Mesodermal cell (in vitro differentiated cells): ENCODE data around the gene ARHGAP12.
A peak's percentile ranks its signal among the peaks of the same experiment; 100 is the strongest.

ENCODE experiments used
- H3K27ac ChIP-seq: 2 replicates; pipeline ENCODE4 v1.7.0; 2013; ENCODE audit warnings: mild to moderate bottlenecking, low read depth, low read length, moderate library complexity; ENCODE audit not compliant: severe bottlenecking
- H3K36me3 ChIP-seq: 2 replicates; pipeline ENCODE4 v1.7.1; 2013; ENCODE audit warnings: mild to moderate bottlenecking, low read length, moderate library complexity; ENCODE audit not compliant: control insufficient read depth, insufficient read depth
- H3K4me1 ChIP-seq: one replicate; pipeline ENCODE4 v1.7.1; 2013; ENCODE audit warnings: mild to moderate bottlenecking, low read length; ENCODE audit not compliant: insufficient read depth, control insufficient read depth, poor library complexity, severe bottlenecking
- H3K4me3 ChIP-seq: 2 replicates; pipeline ENCODE4 v1.7.0; 2013; ENCODE audit warnings: low read length, control low read depth, mild to moderate bottlenecking; ENCODE audit not compliant: insufficient read depth, poor library complexity, severe bottlenecking; ENCODE audit errors: extremely low read depth
- H3K9me3 ChIP-seq: 2 replicates; pipeline ENCODE4 v1.7.1; 2013; ENCODE audit warnings: mild to moderate bottlenecking, low read length, moderate library complexity; ENCODE audit not compliant: control insufficient read depth
- WGBS, 2 experiments: methylation state at CpG; one replicate each; pipeline ENCODE4 v1.1.5; 2013; ENCODE audit warnings: missing lambda C conversion rate in 2 of 2; ENCODE audit not compliant: insufficient coverage in 2 of 2; 5-methylcytosine and 5-hydroxymethylcytosine counted together

ARHGAP12 gene

GRCh38 chr10:31961277-31962074 is 32.8 kb upstream of the ARHGAP12 start:
- no peak overlapping the region for H3K27ac ChIP-seq
- H3K4me3 ChIP-seq = no peak overlapping the region
- H3K9me3 ChIP-seq = no peaks in the 10 kb centered on the region
- no peaks in the 10 kb centered on the region for H3K36me3 ChIP-seq
- peaks cover 2% of the 10 kb centered on the region for H3K4me1 ChIP-seq
- WGBS, 2 experiments = 92 to 94% methylated on average over 7 to 8 of the region's 8 CpGs

GRCh38 chr10:31959461-31960173 is 31.0 kb upstream of the ARHGAP12 start:
- peaks cover 2% of the 10 kb centered on the region for H3K4me1 ChIP-seq
- H3K27ac ChIP-seq = no peak overlapping the region
- H3K36me3 ChIP-seq = peaks cover 3% of the 10 kb centered on the region
- peaks cover 9% of the 10 kb centered on the region for H3K9me3 ChIP-seq
- no peak overlapping the region for H3K4me3 ChIP-seq
- 75 to 100% methylated on average over 1 to 2 of the region's 3 CpGs for WGBS, 2 experiments

- no peak overlapping the region for H3K27ac ChIP-seq
- H3K4me1 ChIP-seq = peaks cover under 1% of the 10 kb centered on the region
- 100% methylated on average over 1 of the region's 2 CpGs; no CpG with 5 or more reads in 1 of the 2 experiments for WGBS, 2 experiments
- peaks cover 3% of the 10 kb centered on the region for H3K36me3 ChIP-seq
- peaks cover 16% of the 10 kb centered on the region for H3K9me3 ChIP-seq
- no peak overlapping the region for H3K4me3 ChIP-seq
Measured at GRCh38 chr10:31958856-31959255, 30.2 kb upstream of the ARHGAP12 start.

- Histone ChIP-seq H3K4me3 (no peak overlapping the region), H3K27ac (no peak overlapping the region), H3K4me1 (no peaks in the 10 kb centered on the region), H3K36me3 (peaks cover 3% of the 10 kb centered on the region), H3K9me3 (peaks cover 20% of the 10 kb centered on the region)
- 90 to 94% methylated on average over 2 of the region's 5 CpGs for WGBS, 2 experiments
Measured at GRCh38 chr10:31956200-31956946, 27.7 kb upstream of the ARHGAP12 start.

DNA sequence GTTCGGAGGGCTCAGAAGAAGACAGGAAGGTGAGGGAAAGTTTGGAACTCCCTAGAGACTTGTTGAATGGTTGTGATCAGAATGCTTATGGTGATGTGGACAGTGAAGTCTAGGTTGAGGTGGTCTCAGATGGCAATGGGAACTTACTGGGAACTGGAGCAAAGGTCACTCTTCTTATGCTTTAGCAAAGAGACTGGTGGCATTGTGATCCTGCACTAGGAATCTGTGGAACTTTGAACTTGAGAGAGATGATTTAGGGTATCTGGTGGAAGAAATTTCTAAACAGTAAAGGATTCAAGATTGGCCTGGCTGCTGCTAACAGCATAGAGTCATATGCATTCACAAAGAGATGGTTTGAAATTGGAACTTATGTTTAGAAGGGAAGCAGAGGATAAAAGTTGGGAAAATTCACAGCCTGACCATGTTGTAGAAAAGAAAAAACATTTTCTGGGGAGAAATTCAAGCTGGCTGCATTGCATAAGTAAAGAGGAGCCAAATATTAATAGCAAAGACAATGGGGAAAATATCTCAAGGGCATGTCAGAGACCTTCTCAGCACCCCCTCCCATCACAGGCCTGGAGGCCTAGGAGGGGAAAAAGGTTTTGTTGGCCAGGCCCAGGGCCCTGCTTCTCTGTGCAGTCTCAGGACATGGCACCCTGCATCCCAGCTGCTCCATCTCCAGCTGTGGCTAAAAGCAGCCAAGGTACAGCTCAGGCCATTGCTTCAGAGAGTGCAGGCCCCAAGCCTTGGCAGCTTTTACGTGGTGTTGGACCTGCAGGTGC is 26.0 kb upstream of the ARHGAP12 start:
- H3K4me3 ChIP-seq = no peak overlapping the region
- H3K9me3 ChIP-seq = peaks cover 20% of the 10 kb centered on the region
- WGBS, 2 experiments = 83 to 91% methylated on average over 2 of the region's 2 CpGs
- no peaks in the 10 kb centered on the region for H3K4me1 ChIP-seq
- peaks cover 7% of the 10 kb centered on the region for H3K36me3 ChIP-seq
- no peak overlapping the region for H3K27ac ChIP-seq

DNA sequence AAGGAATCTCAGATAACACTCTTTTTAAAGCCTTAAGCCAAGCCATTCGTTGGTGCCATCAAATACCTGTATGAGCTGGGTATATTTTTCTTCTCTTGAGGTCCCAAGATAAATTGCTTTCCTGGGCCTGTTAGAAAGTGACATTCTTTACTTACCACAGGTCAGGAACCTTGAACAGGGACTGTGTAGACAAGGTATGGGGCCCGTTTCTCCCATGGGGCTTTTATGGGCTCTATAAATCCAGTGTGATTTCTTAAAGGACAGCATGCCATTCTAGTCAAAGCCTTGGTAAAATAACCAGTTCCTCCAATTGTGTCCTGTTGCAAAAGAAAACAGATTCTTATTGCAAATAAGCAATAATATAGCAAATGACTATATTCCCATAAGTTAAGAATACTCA is 24.8 kb upstream of the ARHGAP12 start:
- H3K4me1 ChIP-seq = no peaks in the 10 kb centered on the region
- 86 to 100% methylated on average over 1 of the region's 2 CpGs for WGBS, 2 experiments
- no peak overlapping the region for H3K27ac ChIP-seq

DNA sequence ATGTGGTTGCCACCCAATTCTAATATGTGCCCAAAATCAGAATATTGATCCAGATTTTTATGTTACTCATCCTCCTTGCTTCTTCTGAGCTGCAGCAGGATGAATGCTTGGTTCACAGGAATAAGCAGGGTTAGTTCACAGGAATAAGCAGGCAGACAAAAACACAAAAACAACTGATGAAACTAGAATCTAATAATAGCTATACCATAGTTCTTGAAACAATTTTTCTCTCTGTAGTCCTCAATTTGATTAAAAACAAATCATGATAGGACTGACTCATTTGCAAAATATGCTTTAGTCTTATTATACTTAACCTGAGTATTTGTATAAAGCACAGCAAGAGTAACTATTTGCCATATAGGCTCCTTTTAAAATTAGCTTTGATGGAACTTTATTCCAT is 24.4 kb upstream of the ARHGAP12 start:
- H3K9me3 ChIP-seq = peaks cover 20% of the 10 kb centered on the region

More for the DNA sequence above, 24.8 kb upstream of the ARHGAP12 start:
- peaks cover 20% of the 10 kb centered on the region for H3K9me3 ChIP-seq
- peaks cover 7% of the 10 kb centered on the region for H3K36me3 ChIP-seq
- no peak overlapping the region for H3K4me3 ChIP-seq

GRCh38 chr10:31952066-31952465 is 23.4 kb upstream of the ARHGAP12 start:
- Histone ChIP-seq H3K4me3 (no peak overlapping the region), H3K9me3 (peaks cover 20% of the 10 kb centered on the region), H3K27ac (no peak overlapping the region), H3K36me3 (peaks cover 7% of the 10 kb centered on the region), H3K4me1 (no peaks in the 10 kb centered on the region)
- 84 to 92% methylated on average over 2 of the region's 2 CpGs for WGBS, 2 experiments

More for the DNA sequence above, 24.4 kb upstream of the ARHGAP12 start:
- H3K4me1 ChIP-seq = no peaks in the 10 kb centered on the region
- no peak overlapping the region for H3K4me3 ChIP-seq
- H3K27ac ChIP-seq = no peak overlapping the region
- H3K36me3 ChIP-seq = peaks cover 7% of the 10 kb centered on the region

- Histone ChIP-seq H3K4me3 (no peak overlapping the region), H3K27ac (no peak overlapping the region), H3K36me3 (peaks cover 4% of the 10 kb centered on the region), H3K9me3 (peaks cover 8% of the 10 kb centered on the region), H3K4me1 (peaks cover 12% of the 10 kb centered on the region)
- 87 to 93% methylated on average over 3 of the region's 3 CpGs for WGBS, 2 experiments
Measured at GRCh38 chr10:31949266-31949665, 20.6 kb upstream of the ARHGAP12 start.

DNA sequence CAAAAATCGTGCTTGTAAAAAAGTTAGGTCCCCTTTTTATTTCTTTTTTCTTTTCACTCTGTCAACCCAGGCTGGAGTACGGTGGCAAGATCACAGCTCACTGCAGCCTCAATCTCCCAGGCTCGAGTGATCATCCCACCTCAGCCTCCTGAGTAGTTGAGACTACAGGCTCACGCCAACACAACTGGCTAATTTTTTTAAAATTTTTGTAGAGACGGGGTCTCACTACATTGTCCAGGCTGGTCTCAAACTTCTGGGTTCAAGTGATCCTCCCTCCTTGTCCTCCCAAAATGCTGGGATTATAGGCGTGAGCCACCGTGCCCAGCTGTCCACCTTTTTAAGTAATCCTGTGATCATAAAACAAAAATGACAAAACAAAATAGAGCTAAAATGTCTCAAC is 19.4 kb upstream of the ARHGAP12 start:
- Histone ChIP-seq H3K9me3 (no peaks in the 10 kb centered on the region), H3K36me3 (peaks cover 4% of the 10 kb centered on the region), H3K27ac (peak overlapping the region; percentile 5), H3K4me1 (peaks cover 15% of the 10 kb centered on the region), H3K4me3 (no peak overlapping the region)
- WGBS, 2 experiments = 94 to 97% methylated on average over 5 to 6 of the region's 7 CpGs
